ENCODE measurements around the gene PADI2.
A peak's percentile ranks its signal among the peaks of the same experiment; 100 is the strongest.

The PADI2 gene

DNA sequence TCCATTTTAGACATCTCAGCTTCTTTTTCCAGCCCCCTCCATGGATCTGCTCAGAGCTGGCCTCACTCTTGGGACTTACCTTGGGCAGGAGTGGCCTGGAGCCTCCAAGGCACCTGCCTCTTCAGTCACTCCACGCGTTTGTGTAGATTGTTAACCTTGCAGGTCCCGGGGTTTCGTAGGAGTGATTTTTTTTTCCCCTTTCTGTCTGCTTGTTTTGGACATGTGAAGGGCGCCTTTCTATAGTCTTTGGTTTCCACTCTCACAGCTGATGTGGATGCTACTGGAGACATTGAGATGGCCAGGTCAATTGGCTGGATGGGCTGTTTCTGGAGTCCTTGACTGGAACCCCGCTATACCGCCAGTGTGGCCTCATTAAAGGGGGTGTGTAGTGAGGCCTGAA is 63.5 kb downstream of the PADI2 start:
- DNase-seq (ENCODE audit: low read depth in 2 of 2) = no peak

DNA sequence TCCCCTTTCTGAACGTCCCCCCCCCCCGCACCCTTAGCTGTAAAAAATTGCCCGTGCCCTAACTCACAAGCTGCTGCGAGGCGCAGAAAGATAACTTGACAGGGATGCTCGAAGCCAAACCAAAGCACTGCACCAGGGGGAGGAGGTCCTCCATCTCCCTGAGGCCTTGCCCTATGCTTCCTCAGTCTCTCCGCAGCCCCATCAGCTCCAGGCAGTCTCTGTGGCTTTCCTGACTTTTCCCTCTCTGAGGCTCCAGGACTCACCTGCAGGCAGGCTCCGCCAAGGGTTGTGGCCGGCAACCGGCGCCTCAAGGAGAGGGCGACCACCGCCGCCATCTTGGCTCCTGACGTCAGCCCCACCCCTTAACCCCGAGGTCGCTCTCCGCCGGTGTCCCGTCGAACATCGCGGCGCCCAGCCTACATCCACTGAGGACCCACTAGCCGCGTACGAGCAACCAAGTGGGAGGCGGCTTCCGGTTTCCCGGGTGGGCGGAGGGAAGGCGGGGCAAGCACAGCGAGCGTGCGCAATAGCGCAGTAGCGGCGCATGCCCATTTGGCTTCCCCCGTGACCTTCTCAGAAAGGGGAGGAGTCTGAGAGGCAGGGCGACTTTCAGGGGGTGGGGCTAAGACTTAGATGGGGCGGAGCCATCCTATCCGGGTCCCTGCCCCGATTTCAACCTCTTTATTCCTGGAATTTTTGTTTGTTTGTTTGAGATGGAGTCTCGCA is 65.4 kb downstream of the PADI2 start, which contains the start of gene SDHB:
SDHB (minus strand) TSS at position 348 of the 726 bp plus-strand sequence; CDS start at position 335, 13 bp downstream.
- DNase-seq (ENCODE audit: low read depth in 2 of 2) = peak; percentile 98

DNA sequence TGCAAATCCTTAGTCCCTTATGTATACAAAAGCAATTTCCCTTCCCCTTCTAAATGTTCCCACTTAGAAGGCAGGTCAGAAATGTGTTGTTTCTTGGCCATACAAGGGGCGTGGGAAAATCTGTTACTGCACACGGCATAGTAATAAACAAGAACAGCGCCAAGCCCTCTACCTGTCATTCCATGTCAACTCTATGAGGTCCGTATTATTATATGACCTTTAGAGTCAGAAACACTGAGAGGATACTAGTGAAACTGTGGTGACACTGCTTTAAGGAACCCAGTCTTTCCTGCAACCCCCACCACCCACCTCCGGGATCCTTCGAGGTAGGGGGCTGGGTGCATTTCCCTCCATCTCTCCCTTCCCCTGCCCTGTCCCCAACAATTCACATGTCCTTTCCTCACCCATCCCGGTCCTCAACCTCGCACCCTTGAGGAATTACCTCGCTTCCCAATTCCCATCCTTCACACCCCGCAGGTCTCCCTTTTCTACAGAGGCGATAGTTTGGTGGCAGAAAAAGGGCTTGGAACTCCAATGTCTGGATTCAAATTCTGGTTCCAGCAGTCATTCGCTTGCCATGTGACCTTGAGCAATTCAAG is 66.1 kb downstream of the PADI2 start:
- DNase-seq (ENCODE audit: low read depth in 2 of 2) = no peak

DNA sequence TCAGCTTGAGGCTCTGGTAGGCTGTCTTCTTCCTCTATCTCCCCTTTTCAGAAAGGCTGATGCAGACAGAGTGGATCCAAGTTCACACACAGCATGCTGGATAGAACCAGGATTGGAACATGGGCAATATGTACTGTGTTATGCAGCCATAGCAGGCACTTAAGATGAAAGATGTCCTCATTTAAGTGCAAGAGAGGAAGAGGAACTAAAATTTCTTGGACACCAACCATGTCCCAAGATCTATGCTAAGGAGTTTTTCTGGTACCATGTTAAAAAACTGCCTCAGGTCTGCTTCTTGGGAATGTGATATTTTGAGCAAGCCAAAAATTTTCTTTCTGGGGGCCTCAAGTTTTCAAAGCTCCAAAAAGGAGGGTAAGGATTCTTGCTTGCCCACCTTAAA is 66.6 kb downstream of the PADI2 start:
- DNase-seq (ENCODE audit: low read depth in 2 of 2) = no peak

DNA sequence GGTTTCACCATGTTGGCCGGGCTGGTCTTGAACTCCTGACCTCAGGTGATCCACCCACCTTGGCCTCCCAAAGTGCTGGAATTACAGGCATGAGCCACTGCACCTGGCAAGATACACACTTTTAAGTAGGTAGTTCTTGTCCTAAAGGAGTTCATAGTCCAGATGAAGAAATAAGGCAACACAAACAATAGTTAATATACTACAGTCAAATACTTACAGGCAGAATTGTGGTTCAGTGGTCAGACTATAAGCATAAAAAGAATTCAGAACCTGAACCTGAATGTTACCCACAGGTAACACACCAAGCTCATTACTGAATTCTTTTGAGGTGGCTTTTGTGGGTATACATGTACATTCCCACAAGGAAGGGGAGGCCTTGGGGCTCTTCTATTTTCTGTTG is 67.2 kb downstream of the PADI2 start:
- DNase-seq (ENCODE audit: low read depth in 2 of 2) = no peak

DNA sequence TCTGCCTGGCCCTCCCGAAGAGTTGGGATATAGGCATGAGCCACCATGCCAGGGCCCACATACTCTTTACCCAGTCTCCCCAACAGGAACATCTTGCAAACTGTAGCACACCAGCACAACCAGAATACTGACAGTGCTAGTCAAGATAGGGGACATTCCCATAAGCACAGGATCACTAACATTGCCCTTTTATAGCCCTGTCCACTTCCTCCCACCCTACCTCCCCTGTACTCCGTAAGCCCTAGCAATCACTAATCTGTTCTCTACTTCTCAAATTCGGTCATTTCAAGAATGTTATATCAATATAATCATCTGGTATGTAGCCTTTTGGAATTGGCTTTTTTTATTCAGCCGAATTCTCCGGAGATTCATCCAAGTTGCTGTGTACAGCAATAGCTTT is 71.3 kb downstream of the PADI2 start:
- DNase-seq (ENCODE audit: low read depth in 2 of 2) = no peak

DNA sequence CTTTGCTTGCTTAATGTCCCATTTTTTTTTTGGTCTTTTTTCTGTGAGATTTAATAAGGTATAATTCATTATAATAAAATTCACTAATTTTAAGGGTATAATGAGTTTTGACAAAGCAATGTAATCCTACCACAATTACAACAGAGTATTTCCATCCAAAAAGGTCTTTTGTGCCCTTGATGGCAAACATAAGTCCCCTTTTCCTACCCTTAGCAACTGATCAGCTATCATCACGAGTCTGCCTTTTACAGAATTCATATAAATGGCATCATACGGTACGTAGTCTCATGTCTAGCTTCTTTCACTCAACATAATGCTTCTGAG is 73.0 kb downstream of the PADI2 start:
- DNase-seq (ENCODE audit: low read depth in 2 of 2) = no peak

DNA sequence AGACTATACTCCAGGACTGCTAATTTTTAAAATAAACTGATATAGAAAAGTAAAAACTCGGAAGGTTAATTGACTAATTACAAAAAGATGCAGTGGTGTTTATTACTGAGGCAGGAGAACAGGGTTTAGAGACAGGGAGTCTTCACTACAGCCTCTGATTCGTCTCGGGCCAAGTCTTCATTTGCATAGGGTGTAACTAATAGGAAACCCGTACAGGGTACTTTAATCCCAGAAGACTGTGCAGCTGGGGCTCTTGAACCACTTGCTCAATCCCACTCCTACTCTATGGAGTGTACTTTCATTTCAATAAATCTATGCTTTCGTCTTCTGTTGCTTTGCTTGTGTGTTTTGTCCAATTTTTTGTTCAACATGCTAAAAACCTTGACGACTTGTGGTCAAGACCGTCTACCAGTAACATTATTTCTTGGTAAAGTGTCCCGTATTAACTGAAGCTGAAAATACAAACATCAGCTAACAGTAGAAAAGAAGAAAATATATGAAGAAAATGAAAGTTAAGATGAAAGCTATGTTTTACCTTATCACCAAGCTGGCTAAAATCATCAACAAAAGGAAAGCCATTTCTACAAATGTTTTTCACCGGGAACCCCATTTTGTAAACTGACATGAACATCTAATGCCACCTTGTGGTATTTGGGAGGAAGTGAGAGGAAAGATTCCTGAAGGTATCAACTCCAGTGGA is 73.5 kb downstream of the PADI2 start:
- DNase-seq (ENCODE audit: low read depth in 2 of 2) = no peak

DNA sequence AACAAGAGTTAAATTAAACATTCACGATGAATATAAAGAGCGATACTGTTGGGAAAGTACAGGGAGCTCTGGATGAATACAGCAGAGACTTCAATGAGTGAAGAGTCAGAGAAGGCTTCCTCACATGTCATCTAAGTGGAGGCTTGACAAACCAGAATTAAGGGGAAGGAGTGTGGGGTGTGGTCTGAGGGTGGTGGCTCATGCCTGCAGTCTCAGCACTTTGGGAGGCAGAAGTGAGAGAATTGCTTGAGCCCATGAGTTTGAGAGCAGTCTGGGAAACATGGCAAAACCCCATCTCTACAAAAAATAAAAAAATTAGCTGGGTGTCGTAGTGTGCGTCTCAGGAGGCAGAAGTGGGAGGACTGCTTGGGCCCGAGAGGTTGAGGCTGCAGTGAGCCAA is 74.1 kb downstream of the PADI2 start:
- DNase-seq (ENCODE audit: low read depth in 2 of 2) = no peak

DNA sequence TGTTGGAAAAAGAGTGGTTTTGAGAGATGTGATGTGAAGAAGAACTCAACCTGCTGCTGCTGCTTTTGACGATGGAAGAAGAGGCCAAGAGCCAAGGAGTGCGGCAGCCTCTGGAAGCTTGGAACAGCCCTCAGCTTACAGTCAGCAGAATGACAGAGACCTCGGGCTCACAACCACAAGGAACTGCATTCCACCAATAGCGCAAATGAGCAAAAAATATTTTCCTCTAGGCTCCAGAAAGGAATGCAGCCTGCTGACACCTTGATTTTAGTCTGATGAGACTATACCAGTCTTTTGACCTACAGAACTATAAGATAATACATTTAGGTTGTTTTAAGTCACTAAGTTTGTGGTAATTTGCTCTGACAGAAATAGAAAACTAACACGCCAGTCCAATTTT is 75.6 kb downstream of the PADI2 start:
- DNase-seq (ENCODE audit: low read depth in 2 of 2) = no peak

DNA sequence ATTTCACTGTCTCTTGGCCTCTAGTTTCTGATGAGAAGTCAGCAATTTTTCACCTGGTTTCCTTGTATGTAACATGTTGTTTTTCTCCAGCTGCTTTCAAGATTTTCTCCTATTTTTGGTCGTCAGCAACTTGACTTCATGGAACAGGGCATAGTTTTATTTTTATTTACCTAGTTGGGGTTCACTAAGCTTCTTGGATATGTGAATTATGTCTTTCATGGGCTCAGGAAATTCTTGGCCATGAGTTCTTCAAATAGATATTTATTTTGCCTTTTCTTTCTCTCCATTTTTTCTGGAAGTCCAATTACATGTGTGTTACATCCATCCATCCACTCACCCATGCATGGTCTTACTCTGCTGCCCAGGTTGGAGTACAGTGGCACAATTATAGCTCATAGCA is 79.1 kb downstream of the PADI2 start:
- DNase-seq (ENCODE audit: low read depth in 2 of 2) = no peak

DNA sequence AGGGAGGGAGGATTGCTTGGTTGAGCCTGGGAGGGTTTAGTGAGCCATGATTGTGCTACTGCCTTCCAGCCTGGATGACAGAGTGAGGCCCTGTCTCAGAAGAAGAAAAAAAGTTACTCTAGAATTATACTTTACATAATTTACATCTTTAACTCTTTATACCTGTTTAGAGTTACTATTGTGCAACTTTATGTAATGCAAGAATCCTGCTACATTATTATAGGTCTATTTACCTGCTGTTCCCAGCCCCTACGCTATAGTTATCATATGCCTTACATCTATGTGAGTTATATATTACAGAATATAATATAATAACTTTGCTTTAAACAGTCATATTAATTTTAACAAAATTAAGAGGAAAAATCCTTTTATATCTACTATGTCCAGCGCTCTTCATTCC is 79.7 kb downstream of the PADI2 start:
- no peak for DNase-seq (ENCODE audit: low read depth in 2 of 2)

DNA sequence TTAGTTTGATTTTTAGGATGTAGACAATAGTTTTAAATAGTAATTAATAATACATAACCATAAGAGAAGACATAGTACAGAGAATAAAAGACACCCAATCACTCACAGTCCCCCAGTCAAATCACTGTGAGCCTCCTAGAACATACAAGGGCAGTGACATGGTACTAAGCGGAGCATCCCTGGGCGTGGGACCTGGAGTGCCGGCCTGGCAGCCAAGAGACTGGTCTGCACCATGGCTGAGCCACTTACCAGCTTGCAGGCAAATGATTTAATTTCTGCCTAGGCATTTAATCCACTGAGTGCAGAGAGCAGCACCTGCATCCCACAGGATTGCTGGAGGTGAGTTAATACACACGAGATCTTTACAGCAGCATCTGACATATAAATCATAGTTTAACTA is 85.8 kb downstream of the PADI2 start:
- DNase-seq (ENCODE audit: low read depth in 2 of 2) = no peak

DNA sequence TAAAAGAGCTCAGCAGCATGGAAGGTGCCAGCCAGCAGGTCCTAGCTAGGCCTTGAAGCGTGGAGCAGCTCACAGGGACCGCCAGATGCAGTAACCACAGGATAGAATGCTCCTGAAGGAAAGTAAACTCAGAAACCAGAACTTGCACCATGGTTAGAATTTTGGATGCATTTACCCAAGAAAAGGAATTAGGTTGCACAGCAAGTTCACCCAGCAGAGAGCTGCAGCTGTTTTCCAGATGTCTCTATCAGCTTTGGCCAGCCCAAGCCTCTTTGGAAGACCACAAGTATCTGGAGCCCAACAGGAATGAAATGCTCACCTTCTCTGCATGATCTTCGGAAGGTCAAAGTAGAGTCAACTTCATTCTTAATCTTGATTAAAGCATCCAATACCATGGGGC is 86.5 kb downstream of the PADI2 start:
- no peak for DNase-seq (ENCODE audit: low read depth in 2 of 2)

DNA sequence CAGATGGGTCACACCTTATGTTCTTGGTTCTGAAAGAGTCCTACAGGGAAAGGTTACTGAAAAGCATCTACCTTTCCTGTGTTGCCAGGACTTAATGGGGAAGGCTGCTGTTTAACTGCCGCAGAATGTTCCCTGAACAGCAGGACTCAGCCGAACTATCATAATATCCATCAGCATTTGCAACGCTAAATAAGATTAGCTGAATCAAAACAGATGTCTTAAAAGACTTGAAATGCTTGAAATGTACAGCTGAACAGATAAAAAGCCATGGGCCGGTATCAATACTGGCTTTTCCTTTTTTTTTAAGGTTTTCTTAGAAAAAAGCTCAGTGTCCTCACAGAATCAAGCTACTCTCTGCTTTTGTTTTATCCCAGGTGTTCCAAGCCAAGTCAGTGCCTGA is 87.8 kb downstream of the PADI2 start:
- DNase-seq (ENCODE audit: low read depth in 2 of 2) = no peak

DNA sequence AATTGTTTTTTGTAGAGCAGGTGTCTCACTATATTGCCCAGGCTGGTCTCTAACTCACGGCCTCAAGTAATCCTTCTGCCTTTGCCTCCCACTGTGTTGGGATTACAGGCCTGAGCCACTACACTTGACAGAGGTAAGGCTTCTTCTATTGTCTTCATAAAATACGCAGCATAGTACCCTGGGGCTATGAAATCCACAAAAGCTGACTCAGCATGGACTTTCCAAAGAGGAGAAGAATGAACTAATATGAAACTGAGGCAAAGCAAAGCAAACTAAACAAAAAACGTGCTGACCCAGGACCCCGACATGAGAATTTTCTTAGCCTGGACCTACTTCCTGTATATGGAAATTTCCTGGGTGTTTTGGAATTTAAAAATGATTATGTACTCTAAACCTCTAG is 89.0 kb downstream of the PADI2 start:
- DNase-seq (ENCODE audit: low read depth in 2 of 2) = no peak

DNA sequence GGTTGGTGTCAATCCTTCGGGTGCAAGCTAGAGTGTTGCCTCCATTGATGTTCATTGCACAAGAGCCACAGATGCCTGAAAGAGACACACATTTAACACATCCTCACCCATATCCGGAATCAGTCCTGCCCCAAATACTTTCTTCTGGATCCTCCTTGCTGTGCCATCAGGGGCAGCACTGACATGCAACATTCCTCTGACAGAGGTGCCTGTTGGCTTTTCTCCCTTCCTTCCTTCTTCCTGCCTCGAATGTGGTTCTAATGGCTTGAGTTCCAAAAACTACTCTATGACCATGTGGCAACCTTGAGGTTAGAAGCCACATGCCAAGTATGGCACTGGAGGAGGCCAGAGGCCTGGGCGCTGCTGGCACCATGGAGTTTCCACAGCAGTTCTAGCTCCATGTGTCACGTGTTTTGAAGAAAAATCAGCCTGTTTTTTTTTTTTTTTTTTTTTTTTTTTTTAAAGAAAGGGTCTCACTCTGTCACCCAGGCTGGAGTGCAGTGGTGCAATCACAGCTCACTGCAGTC is 90.5 kb downstream of the PADI2 start:
- no peak for DNase-seq (ENCODE audit: low read depth in 2 of 2)

DNA sequence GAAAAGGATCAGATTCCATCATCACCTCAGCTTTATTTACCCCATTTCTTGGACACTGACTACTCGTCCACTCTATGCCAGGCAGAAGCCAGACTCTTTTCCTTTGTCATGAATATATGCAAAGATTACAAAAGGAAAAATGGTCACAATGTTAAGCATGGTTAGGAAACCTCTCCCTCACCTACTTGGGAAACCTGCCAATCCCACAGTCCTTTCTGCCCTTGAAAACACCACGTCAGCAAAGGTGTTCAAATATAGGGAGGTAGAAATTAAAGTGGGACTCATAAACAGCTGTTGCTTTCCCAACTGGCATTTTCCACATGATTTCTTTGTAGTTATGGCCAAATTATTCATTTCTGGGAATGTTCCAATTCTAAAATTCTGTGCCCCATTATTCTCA is 91.4 kb downstream of the PADI2 start:
- DNase-seq (ENCODE audit: low read depth in 2 of 2) = no peak

DNA sequence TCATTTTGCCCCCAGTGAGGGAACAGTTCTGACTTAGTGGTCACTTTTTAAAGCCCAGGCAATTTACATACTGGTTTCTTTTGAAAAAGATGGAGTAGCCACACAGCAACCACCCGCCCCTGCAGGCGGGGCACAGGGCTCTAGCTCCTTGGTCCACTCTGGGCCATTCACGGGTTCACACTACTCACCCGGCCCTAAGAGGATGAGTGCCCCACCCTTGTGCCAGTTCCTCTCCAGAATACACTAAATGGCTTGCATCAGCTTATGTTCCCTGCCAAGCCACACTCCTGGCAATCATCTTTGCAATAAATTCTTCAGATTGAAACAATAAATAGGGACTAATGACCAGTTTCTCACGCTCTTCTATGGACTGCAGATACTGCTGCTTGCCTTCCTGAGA is 91.8 kb downstream of the PADI2 start:
- DNase-seq (ENCODE audit: low read depth in 2 of 2) = no peak

DNA sequence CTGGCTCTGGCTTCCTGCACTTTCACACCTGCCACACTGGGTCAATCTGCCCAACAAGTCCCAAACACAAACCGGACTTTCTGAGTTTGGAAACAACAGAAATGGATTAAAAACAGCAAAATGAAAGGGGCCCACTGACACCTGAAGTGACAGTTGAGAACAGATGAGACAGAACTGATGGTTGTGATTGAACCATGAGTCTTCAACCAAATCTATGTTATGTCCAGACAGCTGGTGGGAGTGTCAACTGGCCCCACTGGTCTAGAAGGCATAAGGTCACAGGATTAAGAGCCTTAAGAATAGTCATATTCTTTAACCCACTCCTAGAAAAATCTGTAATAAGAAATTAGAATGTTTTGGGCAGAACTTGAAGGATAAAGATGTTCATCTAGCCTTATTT is 94.5 kb downstream of the PADI2 start:
- DNase-seq (ENCODE audit: low read depth in 2 of 2) = no peak

DNA sequence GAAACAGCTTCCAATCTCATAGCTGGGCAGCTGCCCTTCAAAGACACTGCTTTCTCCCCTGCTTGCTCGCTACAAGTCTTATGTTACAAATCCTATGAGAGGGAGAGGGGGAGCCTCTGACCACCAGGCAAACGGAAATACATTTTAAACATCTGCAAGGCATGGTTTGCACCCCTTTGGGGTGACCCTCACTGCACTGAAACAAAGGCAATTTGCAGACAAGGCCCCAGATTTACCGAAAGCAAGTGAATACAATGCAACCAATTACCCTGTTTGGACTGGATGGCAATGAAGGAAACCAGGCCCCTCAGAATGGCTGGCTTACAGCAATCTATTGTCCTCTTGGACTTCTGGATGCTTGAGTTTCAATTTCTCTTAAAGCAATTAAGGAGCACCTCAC is 95.7 kb downstream of the PADI2 start:
- DNase-seq (ENCODE audit: low read depth in 2 of 2) = no peak

DNA sequence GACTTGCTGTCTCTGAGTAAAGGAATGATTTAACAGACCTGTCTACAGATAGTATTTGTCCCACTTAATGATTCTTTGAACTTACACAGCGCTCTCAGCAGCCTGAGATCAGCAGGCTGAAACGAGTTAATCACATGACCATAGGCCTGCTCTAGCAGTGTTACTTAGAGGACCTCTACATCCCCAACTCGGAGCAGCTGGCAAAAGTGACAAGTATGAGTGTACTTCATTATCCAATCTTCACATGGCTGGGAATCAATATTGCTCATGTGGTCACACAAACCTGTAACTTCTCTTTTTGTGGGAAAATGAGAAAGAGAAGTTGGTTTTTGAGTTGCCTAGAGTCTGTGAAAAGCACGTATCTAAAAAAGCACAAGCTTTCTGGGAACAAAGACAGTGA is 96.1 kb downstream of the PADI2 start:
- DNase-seq (ENCODE audit: low read depth in 2 of 2) = no peak

DNA sequence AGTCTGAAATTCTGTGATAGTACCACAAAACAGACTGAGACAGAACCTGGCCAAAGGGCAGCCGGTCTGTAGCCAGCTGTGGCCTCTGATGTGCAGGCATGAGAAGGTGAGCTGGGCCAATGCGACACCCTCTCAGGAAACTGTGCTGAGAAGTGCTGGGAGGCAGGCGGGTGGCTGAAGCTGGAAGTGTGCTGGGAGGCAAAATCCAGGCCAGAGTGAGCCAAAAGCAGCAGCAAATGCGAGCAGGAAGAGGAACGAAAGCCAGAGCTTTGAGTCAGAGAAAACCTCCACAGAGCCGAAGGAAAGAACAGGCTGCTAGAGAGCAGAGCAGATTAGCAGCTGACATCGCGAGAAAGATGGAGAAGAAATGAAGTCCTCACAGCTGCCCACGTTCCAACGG is 97.4 kb downstream of the PADI2 start:
- DNase-seq (ENCODE audit: low read depth in 2 of 2) = no peak

Data from stimulated activated CD8-positive, alpha-beta memory T cell treated with anti-CD3 and anti-CD28 coated beads, Interleukin-15, amount 100 ng/mL, for 48 hours (primary cell).